Prostate gland (tissue), 2 donors: ENCODE measurements around the gene LGALS8.
"Not testable (repeated sequence)": the region's sequence is repeated elsewhere in the genome, so short reads cannot be mapped to it uniquely, and the experiment has no call there.

Experiments
- POLR2A ChIP-seq: fragments of 450-650 bp; IDR thresholded peaks from one replicate; pipeline ENCODE4 v1.6.1; 2016; ENCODE audit warnings: antibody characterized with exemption, mild to moderate bottlenecking
- POLR2AphosphoS5 ChIP-seq: sonication (generic); formaldehyde crosslinking; IDR thresholded peaks from one replicate; pipeline ENCODE4 v1.6.1; 2017; ENCODE audit warnings: antibody characterized with exemption
- TF ChIP-seq, protein P1 (sequence below), 4 experiments: fragments of 200-600 bp in 2 of 4; fragments of 450-650 bp in 2 of 4; sonication (generic) in 2 of 4; IDR thresholded peaks; 1 replicate in 3 of 4; 2 replicates in 1 of 4; pipeline ENCODE4 v1.5.1; 2016 to 2019; ENCODE audit warnings: antibody characterized with exemption in 4 of 4, mild to moderate bottlenecking in 2 of 4, moderate library complexity in 2 of 4

DNA sequence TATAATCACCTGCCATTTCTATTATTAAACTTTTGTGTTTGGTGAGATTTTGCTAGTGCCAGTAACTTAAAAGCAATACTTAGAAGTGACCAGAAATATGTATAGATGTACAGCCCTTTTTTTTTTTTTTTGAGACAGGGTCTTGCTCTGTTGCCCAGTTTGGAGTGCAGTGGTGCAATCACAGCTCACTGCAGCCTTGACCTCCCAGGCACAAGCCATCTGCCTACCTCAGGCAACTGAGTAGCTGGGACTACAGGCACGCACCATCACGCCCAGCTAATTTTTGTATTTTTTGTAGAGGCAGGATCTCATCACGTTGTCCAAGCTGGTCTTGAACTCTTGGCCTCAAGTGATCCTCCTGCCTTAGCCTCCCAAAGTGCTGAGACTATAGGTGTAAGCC, 56.6 kb downstream of the LGALS8 start:
- TF ChIP-seq POLR2AphosphoS5, POLR2A: not testable (repeated sequence)
- TF ChIP-seq, protein P1, sequence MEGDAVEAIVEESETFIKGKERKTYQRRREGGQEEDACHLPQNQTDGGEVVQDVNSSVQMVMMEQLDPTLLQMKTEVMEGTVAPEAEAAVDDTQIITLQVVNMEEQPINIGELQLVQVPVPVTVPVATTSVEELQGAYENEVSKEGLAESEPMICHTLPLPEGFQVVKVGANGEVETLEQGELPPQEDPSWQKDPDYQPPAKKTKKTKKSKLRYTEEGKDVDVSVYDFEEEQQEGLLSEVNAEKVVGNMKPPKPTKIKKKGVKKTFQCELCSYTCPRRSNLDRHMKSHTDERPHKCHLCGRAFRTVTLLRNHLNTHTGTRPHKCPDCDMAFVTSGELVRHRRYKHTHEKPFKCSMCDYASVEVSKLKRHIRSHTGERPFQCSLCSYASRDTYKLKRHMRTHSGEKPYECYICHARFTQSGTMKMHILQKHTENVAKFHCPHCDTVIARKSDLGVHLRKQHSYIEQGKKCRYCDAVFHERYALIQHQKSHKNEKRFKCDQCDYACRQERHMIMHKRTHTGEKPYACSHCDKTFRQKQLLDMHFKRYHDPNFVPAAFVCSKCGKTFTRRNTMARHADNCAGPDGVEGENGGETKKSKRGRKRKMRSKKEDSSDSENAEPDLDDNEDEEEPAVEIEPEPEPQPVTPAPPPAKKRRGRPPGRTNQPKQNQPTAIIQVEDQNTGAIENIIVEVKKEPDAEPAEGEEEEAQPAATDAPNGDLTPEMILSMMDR (IDR thresholded peaks at IDR 0.05) = not testable (repeated sequence)
